Activated B cell treated with CpG ODN at 0.5 μM for 24 hours (primary cell): ENCODE measurements around the gene MRPL53. TPM values are rescaled to one million over a fixed set of nuclear protein-coding genes. Genes with fewer than 3 reads are reported as not detected.

Source experiments
- ATAC-seq: fragments of 200-7000 bp; cut with Tn5 transposase; one replicate; pipeline ENCODE4 v1.10.0; 2021; ENCODE audit warnings: low read depth, mild to moderate bottlenecking, moderate library complexity
- CTCF ChIA-PET: fragments of 350-600 bp; sonication (Branson Sonifier 250); formaldehyde crosslinking; loops from one replicate; lab custom pipeline; 2021; ENCODE audit warnings: antibody characterized with exemption; lab: Charles Lee
- POLR2A ChIA-PET: fragments of 350-600 bp; sonication (Branson Sonifier 250); formaldehyde crosslinking; loops from one replicate; lab custom pipeline; 2021; ENCODE audit warnings: antibody characterized with exemption; lab: Charles Lee
- DNase-seq: peaks from one replicate; pipeline ENCODE4 v3.0.0; 2022
- H3K27ac Mint-ChIP-seq: one replicate; pipeline ENCODE4 v1.8.0; 2020; ENCODE audit warnings: mixed read lengths
- H3K27me3 Mint-ChIP-seq: one replicate; pipeline ENCODE4 v1.8.0; 2021; ENCODE audit warnings: mixed read lengths
- H3K36me3 Mint-ChIP-seq: one replicate; pipeline ENCODE4 v1.8.0; 2021; ENCODE audit warnings: low read depth, mixed read lengths
- H3K4me1 Mint-ChIP-seq: one replicate; pipeline ENCODE4 v1.8.0; 2021; ENCODE audit warnings: mixed read lengths
- H3K4me3 Mint-ChIP-seq: one replicate; pipeline ENCODE4 v1.8.0; 2020; ENCODE audit warnings: mild to moderate bottlenecking, mixed read lengths
- H3K9me3 Mint-ChIP-seq: one replicate; pipeline ENCODE4 v1.8.0; 2020; ENCODE audit warnings: mixed read lengths
- intact Hi-C: fragments of 100-400 bp; cut with micrococcal nuclease; formaldehyde crosslinking; loops from one replicate; pipeline ENCODE4 v1.15.1; 2024
- total RNA-seq: library from RNA; stranded (reverse); gene quantifications from 2 replicates; pipeline ENCODE4 v1.2.3, GENCODE V29; 2022
- TF ChIP-seq, protein P1 (sequence below): fragments of 200-600 bp; IDR thresholded peaks from one replicate; pipeline ENCODE4 v1.8.0; 2022; ENCODE audit warnings: antibody characterized with exemption, mild to moderate bottlenecking

Gene MRPL53
- 86.9 and 98.8 TPM in 2 replicates for total RNA-seq

GRCh38 chr2:74472086-74472944 lies at the start of gene MRPL53:
MRPL53 (minus strand) TSS chr2:74472680; CDS start chr2:74472660, 20 bp downstream.
- peak; percentile 89 for ATAC-seq
- peak within 1 kb of the TSS; percentile 97 for H3K27ac Mint-ChIP-seq
- TF ChIP-seq, protein P1, sequence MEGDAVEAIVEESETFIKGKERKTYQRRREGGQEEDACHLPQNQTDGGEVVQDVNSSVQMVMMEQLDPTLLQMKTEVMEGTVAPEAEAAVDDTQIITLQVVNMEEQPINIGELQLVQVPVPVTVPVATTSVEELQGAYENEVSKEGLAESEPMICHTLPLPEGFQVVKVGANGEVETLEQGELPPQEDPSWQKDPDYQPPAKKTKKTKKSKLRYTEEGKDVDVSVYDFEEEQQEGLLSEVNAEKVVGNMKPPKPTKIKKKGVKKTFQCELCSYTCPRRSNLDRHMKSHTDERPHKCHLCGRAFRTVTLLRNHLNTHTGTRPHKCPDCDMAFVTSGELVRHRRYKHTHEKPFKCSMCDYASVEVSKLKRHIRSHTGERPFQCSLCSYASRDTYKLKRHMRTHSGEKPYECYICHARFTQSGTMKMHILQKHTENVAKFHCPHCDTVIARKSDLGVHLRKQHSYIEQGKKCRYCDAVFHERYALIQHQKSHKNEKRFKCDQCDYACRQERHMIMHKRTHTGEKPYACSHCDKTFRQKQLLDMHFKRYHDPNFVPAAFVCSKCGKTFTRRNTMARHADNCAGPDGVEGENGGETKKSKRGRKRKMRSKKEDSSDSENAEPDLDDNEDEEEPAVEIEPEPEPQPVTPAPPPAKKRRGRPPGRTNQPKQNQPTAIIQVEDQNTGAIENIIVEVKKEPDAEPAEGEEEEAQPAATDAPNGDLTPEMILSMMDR = no peak
- peaks cover 23% of the 10 kb centered on the region for H3K4me1 Mint-ChIP-seq
- CTCF ChIA-PET = interaction anchor here (0.6 to 1.8 kb wide), 7 partner anchors 9 to 81 kb away, joined by 3 to 15 read pairs (median 3); partner anchors contain the start of genes CCDC142, INO80B, TTC31 and WBP1
- intact Hi-C loops = loop anchor here (1.0 to 5.0 kb wide), 5 partner anchors 8 to 57 kb away; partner anchors contain the start of genes AUP1, C2orf81, CCDC142 and HTRA2
- H3K4me3 Mint-ChIP-seq = peak within 1 kb of the TSS; percentile 97
- POLR2A ChIA-PET = interaction anchor here (0.6 to 4.6 kb wide), 18 partner anchors 10 to 294 kb away, joined by 3 to 127 read pairs (median 4); partner anchors contain the start of genes AUP1, C2orf81, CCDC142 and DQX1
- peak; percentile 91 for DNase-seq
- H3K9me3 Mint-ChIP-seq = no peaks in the 10 kb centered on the region
- H3K36me3 Mint-ChIP-seq = peaks cover 40% of the 10 kb centered on the region
- H3K27me3 Mint-ChIP-seq = no peaks in the 10 kb centered on the region

DNA sequence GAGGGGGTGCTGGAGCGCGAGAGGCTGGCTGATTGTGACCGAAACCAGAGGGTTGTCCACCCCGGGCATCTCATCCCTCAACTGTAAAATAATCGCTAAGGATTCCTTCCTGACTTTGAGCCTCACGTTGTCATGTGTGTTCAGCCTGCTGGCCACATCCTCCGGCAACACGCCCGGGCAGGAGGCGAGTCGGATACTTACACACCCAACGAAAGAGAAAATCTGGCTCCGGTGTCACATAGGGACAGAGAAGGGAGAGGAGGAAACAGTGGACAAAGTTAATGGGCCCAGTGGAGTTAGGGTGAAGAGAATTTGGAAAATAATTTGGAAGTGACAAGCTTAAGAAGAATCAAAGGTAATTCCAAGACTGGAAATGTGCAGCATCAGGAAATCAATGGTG lies 44.2 kb upstream of the MRPL53 start:
- Mint-ChIP-seq H3K27me3 (peaks cover 54% of the 10 kb centered on the region), H3K4me1 (peaks cover 28% of the 10 kb centered on the region), H3K27ac (no peak overlapping the region), H3K36me3 (no peaks in the 10 kb centered on the region), H3K4me3 (peak overlapping the region; percentile 78), H3K9me3 (no peaks in the 10 kb centered on the region)
- ChIA-PET POLR2A (interaction anchor here (0.6 to 3.9 kb wide), 8 partner anchors 9 to 68 kb away, joined by 3 to 18 read pairs (median 4); partner anchors contain the start of genes AUP1, DQX1, HTRA2 and LBX2), CTCF (interaction anchor here (1.1 kb wide), 1 partner anchor 9 kb away, joined by 3 read pairs; the partner anchor contains the start of gene PCGF1)
- intact Hi-C loops = loop anchor here (1.0 to 10.0 kb wide), 3 partner anchors 9 to 342 kb away; partner anchors contain the start of genes AUP1, HTRA2, MOB1A and PCGF1
- ATAC-seq = no peak
- TF ChIP-seq, protein P1 = no peak
- DNase-seq = no peak

DNA sequence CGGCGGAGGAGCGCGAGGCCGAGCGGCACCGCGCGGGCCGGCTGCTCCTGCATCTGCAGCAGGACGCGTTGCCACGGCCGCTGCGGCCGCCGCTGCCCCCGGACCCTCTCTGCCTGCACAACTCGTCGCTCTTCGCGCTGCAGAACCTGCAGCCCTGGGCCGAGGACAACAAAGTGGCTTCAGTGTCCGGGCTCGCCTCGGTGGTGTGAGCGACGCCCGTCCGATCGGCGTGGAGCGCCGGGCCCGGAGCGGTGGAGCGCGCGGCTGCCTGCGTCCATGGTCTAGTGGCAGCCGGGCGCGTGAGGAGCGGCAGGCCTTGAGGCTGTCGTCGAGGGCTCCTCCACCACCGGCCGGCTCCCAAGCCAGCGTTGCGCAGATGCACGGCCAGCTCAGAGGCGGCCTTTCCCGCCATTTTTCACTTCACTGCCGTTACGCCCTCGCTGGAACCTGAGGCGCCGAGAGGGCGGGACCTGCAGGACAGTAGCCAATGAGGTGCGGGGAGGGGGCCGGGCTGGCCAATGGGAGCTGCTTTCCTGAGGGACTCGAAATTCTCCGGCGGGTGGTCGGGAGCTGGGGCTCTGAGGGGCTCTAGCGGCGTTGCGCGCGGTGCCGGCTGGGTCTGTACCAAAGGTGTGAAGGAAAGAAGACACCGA lies 43.6 kb upstream of the MRPL53 start:
- Mint-ChIP-seq H3K4me1 (peaks cover 28% of the 10 kb centered on the region), H3K9me3 (no peaks in the 10 kb centered on the region), H3K36me3 (no peaks in the 10 kb centered on the region), H3K4me3 (peak overlapping the region; percentile 78), H3K27me3 (peaks cover 57% of the 10 kb centered on the region), H3K27ac (no peak overlapping the region)
- ATAC-seq = peak; percentile 87
- peak; percentile 66 for DNase-seq
- ChIA-PET POLR2A (interaction anchor here (0.6 to 3.9 kb wide), 9 partner anchors 9 to 68 kb away, joined by 3 to 18 read pairs (median 3); partner anchors contain the start of genes AUP1, DQX1, HTRA2 and LBX2), CTCF (interaction anchor here (1.1 kb wide), 1 partner anchor 9 kb away, joined by 3 read pairs; the partner anchor contains the start of gene PCGF1)
- intact Hi-C loops = loop anchor here (1.0 to 10.0 kb wide), 4 partner anchors 9 to 341 kb away; partner anchors contain the start of genes AUP1, HTRA2, LBX2 and MOB1A
- TF ChIP-seq, protein P1 = no peak

- ChIA-PET POLR2A (interaction anchor here (0.9 to 3.9 kb wide), 5 partner anchors 8 to 58 kb away, joined by 3 to 18 read pairs (median 8); partner anchors contain the start of genes AUP1, HTRA2, PCGF1 and WBP1), CTCF (interaction anchor here (1.1 kb wide), 1 partner anchor 8 kb away, joined by 3 read pairs; the partner anchor contains the start of gene PCGF1)
- no peak for ATAC-seq
- H3K4me1 Mint-ChIP-seq = peaks cover 28% of the 10 kb centered on the region
- TF ChIP-seq, protein P1 = no peak
- H3K27ac Mint-ChIP-seq = no peak overlapping the region
- H3K36me3 Mint-ChIP-seq = no peaks in the 10 kb centered on the region
- intact Hi-C loops = loop anchor here (2.0 to 10.0 kb wide), 2 partner anchors 17 to 341 kb away; partner anchors contain the start of genes LBX2 and MOB1A
- H3K27me3 Mint-ChIP-seq = peaks cover 59% of the 10 kb centered on the region
- peak overlapping the region; percentile 66 for H3K4me3 Mint-ChIP-seq
- no peaks in the 10 kb centered on the region for H3K9me3 Mint-ChIP-seq
- peak; percentile 26 for DNase-seq
These were observed 42.9 kb upstream of the MRPL53 start for GRCh38 chr2:74515271-74515980.
